Activated CD4-positive, alpha-beta memory T cell treated with anti-CD3 and anti-CD28 coated beads for 36 hours (primary cell): ENCODE measurements around the gene ADGRV1. TPM values are rescaled to one million over a fixed set of nuclear protein-coding genes. Genes with fewer than 3 reads are reported as not detected.

Experiments
- CTCF ChIA-PET: fragments of 350-600 bp; sonication (Branson Sonifier 250); formaldehyde crosslinking; loops from one replicate; lab custom pipeline; 2021; ENCODE audit warnings: antibody characterized with exemption, inconsistent platforms; lab: Charles Lee
- POLR2A ChIA-PET: fragments of 350-600 bp; sonication (Branson Sonifier 250); formaldehyde crosslinking; loops from one replicate; lab custom pipeline; 2021; ENCODE audit warnings: antibody characterized with exemption; lab: Charles Lee
- DNase-seq: peaks from one replicate; pipeline ENCODE4 v3.0.0-alpha.2; 2020
- H3K27ac Mint-ChIP-seq: one replicate; pipeline ENCODE4 v1.8.0; 2021; ENCODE audit warnings: mixed read lengths
- H3K27me3 Mint-ChIP-seq: one replicate; pipeline ENCODE4 v1.8.0; 2021; ENCODE audit warnings: mixed read lengths
- H3K36me3 Mint-ChIP-seq: one replicate; pipeline ENCODE4 v1.8.0; 2021; ENCODE audit warnings: mixed read lengths
- H3K4me1 Mint-ChIP-seq: one replicate; pipeline ENCODE4 v1.8.0; 2021; ENCODE audit warnings: low read depth, mixed read lengths
- H3K4me3 Mint-ChIP-seq: one replicate; pipeline ENCODE4 v1.8.0; 2021; ENCODE audit warnings: mild to moderate bottlenecking, mixed read lengths
- H3K9me3 Mint-ChIP-seq: one replicate; pipeline ENCODE4 v1.8.0; 2021; ENCODE audit warnings: mixed read lengths
- intact Hi-C: fragments of 100-400 bp; cut with micrococcal nuclease; formaldehyde crosslinking; loops from one replicate; pipeline ENCODE4 v1.15.1; 2023
- total RNA-seq, 2 experiments: library from RNA; stranded (reverse); gene quantifications; one replicate each; pipeline ENCODE4 v1.2.3, GENCODE V29; 2021

Gene ADGRV1
- total RNA-seq, 2 experiments from 2014 or later = 0.05 TPM; not detected in 1

DNA sequence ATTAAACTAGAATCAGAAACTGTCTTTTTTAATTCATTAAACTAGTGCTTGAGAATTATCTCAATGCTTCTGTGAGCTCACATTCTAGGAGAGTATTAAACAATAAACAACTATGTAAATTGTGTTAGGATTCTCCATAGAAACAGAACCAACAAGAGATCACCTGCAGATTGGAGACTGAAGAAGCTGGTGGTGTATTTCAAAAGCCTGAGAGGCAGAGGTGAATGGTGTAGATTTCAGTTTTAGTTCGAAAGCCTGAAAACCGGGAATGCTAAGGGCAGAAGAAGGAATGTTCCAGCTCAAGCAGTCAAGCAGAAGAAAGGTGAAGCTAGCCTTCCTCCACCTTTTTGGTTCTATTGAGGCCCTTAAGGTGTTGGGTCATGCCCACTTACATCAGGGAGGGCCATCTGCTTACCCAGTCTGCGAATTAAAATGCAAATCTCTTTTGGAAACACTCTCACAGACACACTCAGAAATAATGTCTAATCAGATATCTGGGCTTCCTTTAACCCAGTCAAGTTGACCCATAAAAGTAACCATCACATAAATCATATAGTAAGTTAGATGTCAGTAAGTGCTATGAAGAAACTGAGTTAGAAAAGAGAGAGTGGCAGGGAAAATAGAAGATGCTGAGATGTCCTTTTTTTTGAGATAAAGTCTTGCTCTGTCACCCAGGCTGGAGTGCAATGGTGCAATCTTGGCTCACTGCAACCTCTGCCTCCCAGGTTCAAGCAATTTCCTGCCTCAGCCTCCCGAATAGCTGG, 533.1 kb downstream of the ADGRV1 start:
- Mint-ChIP-seq H3K4me3 (no peak overlapping the region), H3K27me3 (no peaks in the 10 kb centered on the region), H3K36me3 (no peaks in the 10 kb centered on the region), H3K9me3 (no peaks in the 10 kb centered on the region), H3K4me1 (no peaks in the 10 kb centered on the region), H3K27ac (no peak overlapping the region)
- no peak for DNase-seq
- ChIA-PET CTCF (no interaction called here), POLR2A (no interaction called here)
- intact Hi-C loops = no loop called here

DNA sequence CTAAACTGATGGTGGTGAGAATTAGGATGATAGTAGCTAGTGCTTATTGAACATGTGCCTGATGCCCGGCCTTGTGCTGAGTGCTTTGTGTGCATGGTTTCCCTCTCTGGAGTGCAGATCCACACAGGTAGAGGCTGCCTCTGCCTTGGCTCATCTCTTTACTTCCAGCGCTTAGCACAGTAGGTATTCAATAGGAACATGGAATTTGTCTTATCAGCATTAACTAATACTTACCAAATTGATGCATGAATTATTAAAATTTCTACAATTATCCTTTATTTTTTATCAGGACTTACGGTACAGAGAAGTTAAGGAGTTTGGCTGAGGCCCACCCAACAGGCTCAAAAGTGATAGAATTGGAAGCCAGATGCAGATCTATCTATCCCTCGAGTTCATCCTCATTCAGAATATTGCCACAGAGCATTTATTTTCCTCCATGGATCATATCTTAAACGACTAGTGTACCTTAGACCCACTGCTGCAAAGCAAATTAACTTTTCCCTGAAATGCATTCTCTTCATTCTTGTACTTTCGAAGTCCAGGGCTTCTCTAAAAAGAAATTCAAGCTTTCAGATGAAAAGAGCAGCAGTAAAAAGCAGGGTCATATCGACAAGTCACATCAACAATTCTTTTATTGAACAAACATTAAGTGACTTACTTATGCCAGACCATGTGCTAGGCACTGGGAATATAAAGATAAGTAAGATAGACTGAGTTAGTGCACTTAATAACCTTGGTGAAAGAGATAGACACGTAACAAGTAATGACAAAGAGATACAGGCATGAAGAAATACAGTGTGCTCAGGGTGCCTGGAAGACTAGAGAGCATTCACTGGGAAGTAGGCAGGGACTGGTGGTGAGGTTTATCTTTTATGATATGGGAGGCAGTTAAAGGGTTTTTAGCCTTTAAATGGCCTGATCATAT, 534.5 kb downstream of the ADGRV1 start:
- Mint-ChIP-seq H3K9me3 (no peaks in the 10 kb centered on the region), H3K4me1 (no peaks in the 10 kb centered on the region), H3K27me3 (no peaks in the 10 kb centered on the region), H3K4me3 (no peak overlapping the region), H3K36me3 (no peaks in the 10 kb centered on the region), H3K27ac (no peak overlapping the region)
- ChIA-PET CTCF (no interaction called here), POLR2A (no interaction called here)
- no peak for DNase-seq
- intact Hi-C loops = no loop called here

DNA sequence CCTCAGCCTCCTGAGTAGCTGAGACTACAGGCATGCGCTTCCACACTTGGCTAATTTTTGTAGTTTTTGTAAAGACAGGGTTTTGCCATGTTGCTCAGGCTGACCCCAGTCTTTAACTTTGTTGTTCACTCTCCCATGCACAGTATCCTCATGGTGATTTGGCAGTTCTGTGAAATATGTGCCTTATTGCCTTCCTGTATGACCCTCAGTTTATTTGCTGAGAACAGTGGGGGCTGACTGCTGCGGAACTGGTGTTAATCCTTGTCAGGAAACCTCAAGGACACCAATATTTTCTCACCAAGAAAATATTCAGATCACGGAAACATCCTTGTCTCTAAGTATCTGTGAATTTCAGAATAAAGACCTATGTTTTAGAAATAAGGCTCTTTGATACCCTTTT, 536.7 kb downstream of the ADGRV1 start:
- Mint-ChIP-seq H3K4me3 (no peak overlapping the region), H3K27me3 (peaks cover 2% of the 10 kb centered on the region), H3K9me3 (no peaks in the 10 kb centered on the region), H3K36me3 (no peaks in the 10 kb centered on the region), H3K27ac (no peak overlapping the region), H3K4me1 (no peaks in the 10 kb centered on the region)
- ChIA-PET CTCF (interaction anchor here (1.0 kb wide), 1 partner anchor 289 kb away, joined by 3 read pairs; no protein-coding TSS in a partner anchor), POLR2A (no interaction called here)
- intact Hi-C loops = no loop called here
- DNase-seq = no peak

DNA sequence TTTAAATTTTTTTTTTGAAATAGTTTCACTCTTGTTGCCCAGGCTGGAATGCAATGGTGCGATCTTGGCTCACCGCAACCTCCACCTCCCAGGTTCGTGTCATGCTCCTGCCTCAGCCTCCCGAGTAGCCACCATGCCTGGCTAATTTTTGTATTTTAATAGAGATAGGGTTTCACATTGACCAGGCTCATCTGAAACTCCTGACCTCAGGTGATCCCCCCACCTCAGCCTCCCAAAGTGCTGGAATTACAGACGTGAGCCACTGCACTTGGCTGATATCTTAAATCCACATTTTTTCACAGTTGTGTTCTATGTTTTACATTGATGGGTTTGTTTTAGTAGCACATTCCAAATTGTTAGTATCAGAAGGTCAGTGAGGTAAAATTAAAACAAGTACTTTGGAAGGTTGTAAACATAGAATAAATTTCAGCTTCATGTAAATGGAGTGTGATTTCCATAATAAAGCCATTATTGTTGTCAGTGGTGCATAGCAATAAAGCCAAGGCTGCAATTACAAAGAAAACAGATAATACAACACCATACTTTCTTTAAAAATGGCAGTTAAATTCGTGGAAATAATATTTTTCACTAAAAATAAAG, 537.3 kb downstream of the ADGRV1 start:
- Mint-ChIP-seq H3K9me3 (no peaks in the 10 kb centered on the region), H3K4me1 (no peaks in the 10 kb centered on the region), H3K36me3 (no peaks in the 10 kb centered on the region), H3K4me3 (no peak overlapping the region), H3K27ac (no peak overlapping the region), H3K27me3 (peaks cover 2% of the 10 kb centered on the region)
- intact Hi-C loops = no loop called here
- CTCF ChIA-PET = no interaction called here
- no peak for DNase-seq
- POLR2A ChIA-PET = no interaction called here

DNA sequence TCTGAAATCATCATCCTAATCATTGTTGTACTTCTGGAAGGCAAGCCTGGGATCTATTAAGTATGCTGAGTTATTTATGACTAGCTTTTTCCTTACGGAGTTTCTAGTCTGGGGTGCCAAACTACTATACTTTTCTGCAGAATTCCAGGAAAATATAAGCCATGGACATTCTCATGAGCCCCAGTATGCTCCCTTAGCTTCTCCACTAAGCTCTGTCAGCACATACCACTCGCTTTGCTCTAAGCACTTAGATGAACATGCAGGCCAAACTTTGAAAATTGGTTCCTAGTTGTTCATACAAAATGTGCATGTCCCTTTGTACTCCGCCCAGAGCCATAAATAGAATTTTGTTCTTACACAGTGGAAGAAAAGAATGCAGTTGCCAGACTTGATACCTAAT, 539.9 kb downstream of the ADGRV1 start:
- POLR2A ChIA-PET = no interaction called here
- H3K27me3 Mint-ChIP-seq = peaks cover 2% of the 10 kb centered on the region
- no peaks in the 10 kb centered on the region for H3K9me3 Mint-ChIP-seq
- DNase-seq = no peak
- no peak overlapping the region for H3K27ac Mint-ChIP-seq
- intact Hi-C loops = no loop called here
- no peak overlapping the region for H3K4me3 Mint-ChIP-seq
- CTCF ChIA-PET = interaction anchor here (0.7 to 2.7 kb wide), 4 partner anchors 44 to 321 kb away, joined by 3 to 11 read pairs (median 6); no protein-coding TSS in a partner anchor
- H3K36me3 Mint-ChIP-seq = no peaks in the 10 kb centered on the region
- H3K4me1 Mint-ChIP-seq = no peaks in the 10 kb centered on the region

DNA sequence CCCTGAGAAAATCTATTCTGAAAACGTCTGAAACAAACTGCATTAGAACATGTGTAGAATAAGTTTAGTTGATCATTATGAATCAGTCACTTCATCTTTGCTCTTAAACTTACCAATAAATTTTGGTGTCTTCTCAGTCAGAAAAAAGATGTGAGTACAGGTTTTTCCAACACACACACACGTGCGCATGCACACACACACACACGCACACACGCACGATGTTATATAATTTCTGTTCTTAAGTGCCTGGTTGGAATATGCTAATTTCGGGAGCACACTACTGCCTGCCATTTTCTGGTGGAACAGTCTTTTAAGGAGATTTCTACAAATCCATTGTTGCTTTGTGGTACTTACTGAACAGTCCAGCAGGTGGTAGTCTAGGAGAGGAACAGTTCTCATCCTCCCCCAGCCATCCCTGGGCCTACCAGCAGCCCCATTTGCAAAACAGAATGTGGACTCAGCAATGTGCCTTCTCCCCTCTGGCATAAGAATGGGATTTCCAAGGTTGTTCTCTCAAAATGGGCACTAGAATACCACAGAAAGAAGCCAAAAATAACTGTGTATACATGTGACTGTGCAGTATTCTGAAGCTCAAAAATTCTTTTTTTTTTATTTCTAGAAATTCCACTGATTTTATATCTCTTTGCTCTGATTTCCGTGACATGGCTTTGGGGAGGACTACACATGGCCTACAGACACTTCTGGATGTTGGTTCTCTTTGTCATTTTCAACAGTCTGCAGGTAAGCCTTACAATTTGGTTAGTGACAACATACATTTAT, 543.2 kb downstream of the ADGRV1 start:
- intact Hi-C loops = loop anchor here (1.0 to 5.0 kb wide), 5 partner anchors 125 to 318 kb away; no protein-coding TSS in a partner anchor

DNA sequence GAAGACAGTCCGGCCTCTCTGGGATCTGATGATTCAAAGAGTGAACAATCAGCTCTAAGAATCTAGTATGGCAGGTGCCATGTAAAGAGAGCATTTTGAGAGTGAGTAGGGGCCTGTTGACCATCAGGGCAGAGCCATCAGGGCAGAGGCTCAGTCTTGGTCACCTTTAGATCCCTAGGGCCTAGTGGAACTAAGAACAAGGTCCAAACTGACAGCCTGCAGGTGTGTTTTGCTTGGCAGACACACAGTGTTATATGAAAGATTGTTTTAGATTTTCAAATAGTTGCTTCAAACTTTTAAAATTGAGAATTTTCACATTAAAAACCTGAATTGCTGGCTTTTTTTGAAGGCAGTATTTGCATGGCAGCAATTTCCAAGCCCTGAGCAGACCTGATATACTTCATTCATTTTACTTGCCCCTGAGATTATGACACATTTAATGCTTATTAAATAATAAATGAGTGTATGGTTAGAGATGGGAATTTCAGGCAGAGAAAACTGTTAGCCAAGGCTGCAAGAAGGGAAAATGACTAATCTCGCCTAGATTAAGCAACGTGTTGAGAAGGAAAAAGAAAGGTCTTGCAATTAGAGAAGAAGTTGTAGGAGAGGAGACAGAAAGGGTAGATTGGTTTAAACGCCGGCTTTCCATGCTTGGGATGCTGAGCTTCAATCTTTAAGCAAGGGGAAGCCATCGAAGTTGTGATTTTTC, 544.9 kb downstream of the ADGRV1 start:
- no peaks in the 10 kb centered on the region for H3K4me1 Mint-ChIP-seq
- no peaks in the 10 kb centered on the region for H3K36me3 Mint-ChIP-seq
- CTCF ChIA-PET = interaction anchor here (1.1 to 4.2 kb wide), 4 partner anchors 116 to 319 kb away, joined by 3 to 55 read pairs (median 6); no protein-coding TSS in a partner anchor
- intact Hi-C loops = loop anchor here (5.0 kb wide), 1 partner anchor 171 kb away; no protein-coding TSS in a partner anchor
- peaks cover 2% of the 10 kb centered on the region for H3K27me3 Mint-ChIP-seq
- no peak overlapping the region for H3K27ac Mint-ChIP-seq
- no peak for DNase-seq
- no peak overlapping the region for H3K4me3 Mint-ChIP-seq
- POLR2A ChIA-PET = no interaction called here
- H3K9me3 Mint-ChIP-seq = no peaks in the 10 kb centered on the region

More for the DNA sequence above, 543.2 kb downstream of the ADGRV1 start:
- peaks cover 2% of the 10 kb centered on the region for H3K27me3 Mint-ChIP-seq
- no peak overlapping the region for H3K4me3 Mint-ChIP-seq
- no peaks in the 10 kb centered on the region for H3K36me3 Mint-ChIP-seq
- CTCF ChIA-PET = interaction anchor here (0.6 to 4.2 kb wide), 5 partner anchors 167 to 320 kb away, joined by 3 to 55 read pairs (median 4); no protein-coding TSS in a partner anchor
- H3K4me1 Mint-ChIP-seq = no peaks in the 10 kb centered on the region
- no peak overlapping the region for H3K27ac Mint-ChIP-seq
- DNase-seq = peak; percentile 61
- no peaks in the 10 kb centered on the region for H3K9me3 Mint-ChIP-seq
- POLR2A ChIA-PET = no interaction called here

DNA sequence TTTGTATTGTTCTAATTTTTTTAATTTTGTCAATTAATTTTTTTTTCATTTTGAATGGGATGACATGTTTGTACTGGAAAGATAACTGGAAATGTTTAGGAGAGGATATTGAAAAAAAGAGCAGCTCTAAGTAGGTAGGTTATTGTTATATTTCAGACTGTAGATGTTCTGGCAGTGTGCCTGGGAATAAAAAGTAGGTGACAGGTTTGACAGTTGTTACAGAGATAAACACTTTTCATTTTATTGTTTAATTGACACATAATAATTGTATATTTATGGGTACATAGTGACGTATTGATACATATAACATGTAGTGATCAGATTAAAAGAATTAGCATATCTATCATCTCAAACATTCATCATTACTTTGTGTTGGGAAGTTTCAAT, 545.5 kb downstream of the ADGRV1 start:
- no peaks in the 10 kb centered on the region for H3K9me3 Mint-ChIP-seq
- no peaks in the 10 kb centered on the region for H3K36me3 Mint-ChIP-seq
- CTCF ChIA-PET = interaction anchor here (1.1 to 4.2 kb wide), 3 partner anchors 116 to 315 kb away, joined by 3 to 55 read pairs (median 9); no protein-coding TSS in a partner anchor
- H3K4me3 Mint-ChIP-seq = no peak overlapping the region
- no peak for DNase-seq
- H3K4me1 Mint-ChIP-seq = no peaks in the 10 kb centered on the region
- POLR2A ChIA-PET = no interaction called here
- H3K27me3 Mint-ChIP-seq = peaks cover 2% of the 10 kb centered on the region
- intact Hi-C loops = loop anchor here (5.0 kb wide), 1 partner anchor 172 kb away; no protein-coding TSS in a partner anchor
- no peak overlapping the region for H3K27ac Mint-ChIP-seq

DNA sequence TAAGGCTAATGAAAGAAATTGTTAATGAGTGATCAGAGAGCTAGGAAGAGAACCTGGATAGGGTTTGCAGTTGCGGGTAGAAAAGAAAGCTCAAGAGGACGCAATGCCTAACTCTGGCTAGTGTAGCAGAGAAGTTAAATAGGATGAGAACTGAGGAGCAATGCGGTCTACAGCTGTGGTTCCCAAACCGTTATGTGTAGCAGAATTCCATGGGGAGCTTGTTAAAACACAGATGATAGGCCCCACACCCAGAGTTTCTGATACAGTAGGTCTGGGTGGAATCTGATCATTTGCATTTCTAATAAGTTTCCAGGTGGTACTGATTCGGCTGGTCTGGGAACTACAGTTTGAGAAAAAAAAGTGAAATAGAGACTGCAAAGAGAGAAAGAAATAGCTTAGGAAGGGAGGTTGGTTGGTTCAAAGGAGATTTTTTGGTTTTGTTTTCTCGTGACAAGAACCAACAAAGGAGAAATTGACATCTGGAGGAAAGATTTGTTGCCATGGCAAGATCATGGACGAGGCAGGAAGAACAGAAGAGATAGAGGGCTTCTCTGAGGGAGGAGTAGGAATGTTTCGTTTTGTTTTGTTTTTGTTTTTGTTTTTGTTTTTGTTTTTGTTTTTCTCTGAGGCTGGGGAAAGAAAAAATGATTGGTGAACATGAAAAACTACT, 548.4 kb downstream of the ADGRV1 start:
- ChIA-PET CTCF (interaction anchor here (0.6 to 1.9 kb wide), 4 partner anchors 175 to 311 kb away, joined by 3 to 5 read pairs (median 4); no protein-coding TSS in a partner anchor), POLR2A (no interaction called here)
- Mint-ChIP-seq H3K36me3 (no peaks in the 10 kb centered on the region), H3K4me1 (no peaks in the 10 kb centered on the region), H3K4me3 (no peak overlapping the region), H3K27me3 (no peaks in the 10 kb centered on the region), H3K9me3 (no peaks in the 10 kb centered on the region), H3K27ac (no peak overlapping the region)
- no peak for DNase-seq
- intact Hi-C loops = no loop called here

DNA sequence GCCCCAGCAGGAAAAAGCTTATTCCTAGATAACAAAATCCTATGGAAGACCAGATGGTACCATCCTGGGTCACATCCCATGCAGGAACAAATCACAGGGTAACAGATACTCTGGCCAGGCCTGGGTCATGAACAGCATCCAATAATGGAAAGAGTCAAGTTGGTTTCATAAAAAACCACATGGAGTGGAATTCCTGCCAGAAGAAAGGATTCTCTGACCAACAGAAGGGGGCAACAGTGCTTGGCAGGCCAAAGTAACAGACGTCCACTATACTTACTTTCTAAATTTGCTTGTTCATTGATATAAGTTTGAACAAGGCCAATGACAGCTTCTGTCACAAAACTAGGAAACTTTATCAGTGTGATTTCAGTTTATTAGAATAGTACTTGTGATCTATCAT, 551.0 kb downstream of the ADGRV1 start:
- Mint-ChIP-seq H3K9me3 (no peaks in the 10 kb centered on the region), H3K4me1 (no peaks in the 10 kb centered on the region), H3K27ac (no peak overlapping the region), H3K36me3 (no peaks in the 10 kb centered on the region), H3K4me3 (no peak overlapping the region), H3K27me3 (no peaks in the 10 kb centered on the region)
- ChIA-PET POLR2A (no interaction called here), CTCF (interaction anchor here (1.1 kb wide), 1 partner anchor 276 kb away, joined by 3 read pairs; no protein-coding TSS in a partner anchor)
- no peak for DNase-seq
- intact Hi-C loops = no loop called here
